Measurements from ENCODE around the gene LMX1B. TPM values are rescaled to one million over a fixed set of nuclear protein-coding genes. Genes with fewer than 3 reads are reported as not detected.

The LMX1B gene
- total RNA-seq, 1 experiment from 2014 or later = 12.4 TPM

DNA sequence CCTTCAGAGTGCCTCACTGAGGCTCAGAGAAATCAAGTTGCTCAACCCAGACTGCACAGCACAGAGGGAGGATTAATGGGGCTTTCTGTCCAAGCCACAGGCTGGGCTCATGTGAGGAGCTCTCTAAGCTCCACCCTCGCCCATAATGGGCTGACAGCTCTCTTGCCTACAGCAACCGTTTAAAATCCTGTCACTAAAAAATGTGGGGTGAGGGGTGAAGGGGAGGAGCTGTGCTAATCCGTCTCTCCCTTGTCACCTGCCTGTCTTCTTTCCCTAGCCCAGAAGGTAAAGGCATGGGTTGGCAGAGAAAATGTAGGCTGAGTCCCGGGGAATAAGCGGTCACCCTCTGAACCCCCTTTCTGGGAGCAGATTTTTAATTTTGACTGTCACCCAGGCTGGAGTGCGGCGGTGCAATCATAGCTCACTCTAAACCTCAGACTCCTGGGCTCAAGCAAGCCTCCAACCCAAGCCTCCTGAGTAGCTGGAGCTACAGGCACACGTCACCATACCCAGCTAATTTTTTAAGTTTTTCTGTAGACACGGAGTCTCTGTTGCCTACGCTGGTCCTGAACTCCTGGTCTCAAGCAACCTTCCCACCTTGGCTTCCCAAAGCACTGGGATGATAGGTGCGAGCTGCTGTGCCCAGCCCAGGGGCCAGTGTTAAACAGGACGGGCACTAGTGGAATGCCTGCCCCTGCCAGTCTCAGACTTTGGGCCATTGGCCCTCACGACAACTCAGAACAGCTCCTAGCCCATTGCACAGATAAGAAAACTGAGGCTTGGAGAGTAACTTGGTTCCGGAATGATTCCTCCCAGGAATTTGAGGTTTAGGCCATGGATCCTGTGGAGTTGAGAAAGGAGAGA, 89.5 kb downstream of the LMX1B start (continued):
- no peak for TF ChIP-seq NR3C1 (CRISPR knock-in tag; conservative IDR thresholded peaks at IDR 0.05; ENCODE audit: low read depth)

DNA sequence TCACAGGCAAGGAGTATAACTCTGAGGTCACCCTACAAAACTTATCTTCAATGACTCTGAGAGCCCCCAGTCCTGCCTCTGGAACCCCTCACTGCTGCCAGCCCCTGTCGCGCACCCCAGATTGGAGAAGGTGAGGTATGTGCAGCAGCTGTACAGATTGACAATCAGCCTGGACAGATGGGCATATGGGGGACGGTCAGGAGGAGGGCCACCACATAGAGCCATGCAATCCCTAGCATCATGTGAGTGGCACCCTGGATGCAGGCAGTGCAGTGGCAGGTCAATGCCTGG, 90.1 kb downstream of the LMX1B start:
- Mint-ChIP-seq H3K4me3 (no peak overlapping the region), H3K27me3 (ENCODE audit: low read depth) (peaks cover 64% of the 10 kb centered on the region), H3K4me1 (peaks cover 17% of the 10 kb centered on the region), H3K36me3 (no peaks in the 10 kb centered on the region), H3K27ac (no peak overlapping the region), H3K9me3 (no peaks in the 10 kb centered on the region)
- DNase-seq (ENCODE audit: low spot score) (no peak), ATAC-seq (no peak)
- POLR2A ChIA-PET = no interaction called here
- TF ChIP-seq NR1H2 (CRISPR knock-in tag; IDR thresholded peaks at IDR 0.05) = no peak
- TF ChIP-seq, protein P1, sequence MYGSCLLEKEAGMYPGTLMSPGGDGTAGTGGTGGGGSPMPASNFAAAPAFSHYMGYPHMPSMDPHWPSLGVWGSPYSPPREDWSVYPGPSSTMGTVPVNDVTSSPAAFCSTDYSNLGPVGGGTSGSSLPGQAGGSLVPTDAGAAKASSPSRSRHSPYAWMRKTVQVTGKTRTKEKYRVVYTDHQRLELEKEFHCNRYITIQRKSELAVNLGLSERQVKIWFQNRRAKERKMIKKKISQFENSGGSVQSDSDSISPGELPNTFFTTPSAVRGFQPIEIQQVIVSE (CRISPR knock-in tag; IDR thresholded peaks at IDR 0.05; ENCODE audit: borderline replicate concordance) = no peak
- no peak for TF ChIP-seq SMAD3 (CRISPR knock-in tag; IDR thresholded peaks at IDR 0.05; ENCODE audit: borderline replicate concordance)
- TF ChIP-seq MYBL2 (CRISPR knock-in tag; IDR thresholded peaks at IDR 0.05) = no peak
- TF ChIP-seq, protein P2, sequence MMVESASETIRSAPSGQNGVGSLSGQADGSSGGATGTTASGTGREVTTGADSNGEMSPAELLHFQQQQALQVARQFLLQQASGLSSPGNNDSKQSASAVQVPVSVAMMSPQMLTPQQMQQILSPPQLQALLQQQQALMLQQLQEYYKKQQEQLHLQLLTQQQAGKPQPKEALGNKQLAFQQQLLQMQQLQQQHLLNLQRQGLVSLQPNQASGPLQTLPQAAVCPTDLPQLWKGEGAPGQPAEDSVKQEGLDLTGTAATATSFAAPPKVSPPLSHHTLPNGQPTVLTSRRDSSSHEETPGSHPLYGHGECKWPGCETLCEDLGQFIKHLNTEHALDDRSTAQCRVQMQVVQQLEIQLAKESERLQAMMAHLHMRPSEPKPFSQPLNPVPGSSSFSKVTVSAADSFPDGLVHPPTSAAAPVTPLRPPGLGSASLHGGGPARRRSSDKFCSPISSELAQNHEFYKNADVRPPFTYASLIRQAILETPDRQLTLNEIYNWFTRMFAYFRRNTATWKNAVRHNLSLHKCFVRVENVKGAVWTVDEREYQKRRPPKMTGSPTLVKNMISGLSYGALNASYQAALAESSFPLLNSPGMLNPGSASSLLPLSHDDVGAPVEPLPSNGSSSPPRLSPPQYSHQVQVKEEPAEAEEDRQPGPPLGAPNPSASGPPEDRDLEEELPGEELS (CRISPR knock-in tag; IDR thresholded peaks at IDR 0.05) = no peak
- TF ChIP-seq KAT7 (CRISPR knock-in tag; IDR thresholded peaks at IDR 0.05; ENCODE audit: borderline replicate concordance) = no peak
- no peak for TF ChIP-seq TP53 (CRISPR knock-in tag; IDR thresholded peaks at IDR 0.05)
- TF ChIP-seq, protein P3, sequence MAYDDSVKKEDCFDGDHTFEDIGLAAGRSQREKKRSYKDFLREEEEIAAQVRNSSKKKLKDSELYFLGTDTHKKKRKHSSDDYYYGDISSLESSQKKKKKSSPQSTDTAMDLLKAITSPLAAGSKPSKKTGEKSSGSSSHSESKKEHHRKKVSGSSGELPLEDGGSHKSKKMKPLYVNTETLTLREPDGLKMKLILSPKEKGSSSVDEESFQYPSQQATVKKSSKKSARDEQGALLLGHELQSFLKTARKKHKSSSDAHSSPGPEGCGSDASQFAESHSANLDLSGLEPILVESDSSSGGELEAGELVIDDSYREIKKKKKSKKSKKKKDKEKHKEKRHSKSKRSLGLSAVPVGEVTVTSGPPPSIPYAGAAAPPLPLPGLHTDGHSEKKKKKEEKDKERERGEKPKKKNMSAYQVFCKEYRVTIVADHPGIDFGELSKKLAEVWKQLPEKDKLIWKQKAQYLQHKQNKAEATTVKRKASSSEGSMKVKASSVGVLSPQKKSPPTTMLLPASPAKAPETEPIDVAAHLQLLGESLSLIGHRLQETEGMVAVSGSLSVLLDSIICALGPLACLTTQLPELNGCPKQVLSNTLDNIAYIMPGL (CRISPR knock-in tag; IDR thresholded peaks at IDR 0.05) = no peak
- no peak for TF ChIP-seq CBFB (CRISPR knock-in tag; IDR thresholded peaks at IDR 0.05; ENCODE audit: low read depth)
- no peak for TF ChIP-seq NFE2L1 (CRISPR knock-in tag; IDR thresholded peaks at IDR 0.05)
- no peak for TF ChIP-seq ZNF396 (CRISPR knock-in tag; IDR thresholded peaks at IDR 0.05; ENCODE audit: borderline replicate concordance)
- TF ChIP-seq JAZF1 (CRISPR knock-in tag; IDR thresholded peaks at IDR 0.05) = no peak
- TF ChIP-seq HMGA2 (CRISPR knock-in tag; IDR thresholded peaks at IDR 0.05) = no peak
- no peak for TF ChIP-seq ZNF263 (CRISPR knock-in tag; IDR thresholded peaks at IDR 0.05; ENCODE audit: low read depth)
- TF ChIP-seq, protein P4, sequence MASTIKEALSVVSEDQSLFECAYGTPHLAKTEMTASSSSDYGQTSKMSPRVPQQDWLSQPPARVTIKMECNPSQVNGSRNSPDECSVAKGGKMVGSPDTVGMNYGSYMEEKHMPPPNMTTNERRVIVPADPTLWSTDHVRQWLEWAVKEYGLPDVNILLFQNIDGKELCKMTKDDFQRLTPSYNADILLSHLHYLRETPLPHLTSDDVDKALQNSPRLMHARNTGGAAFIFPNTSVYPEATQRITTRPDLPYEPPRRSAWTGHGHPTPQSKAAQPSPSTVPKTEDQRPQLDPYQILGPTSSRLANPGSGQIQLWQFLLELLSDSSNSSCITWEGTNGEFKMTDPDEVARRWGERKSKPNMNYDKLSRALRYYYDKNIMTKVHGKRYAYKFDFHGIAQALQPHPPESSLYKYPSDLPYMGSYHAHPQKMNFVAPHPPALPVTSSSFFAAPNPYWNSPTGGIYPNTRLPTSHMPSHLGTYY (CRISPR knock-in tag; IDR thresholded peaks at IDR 0.05) = no peak
- TF ChIP-seq FOXP1 (CRISPR knock-in tag; IDR thresholded peaks at IDR 0.05; ENCODE audit: borderline replicate concordance) = no peak
- no peak for TF ChIP-seq ZNF423 (CRISPR knock-in tag; IDR thresholded peaks at IDR 0.05)
- TF ChIP-seq, protein P5, sequence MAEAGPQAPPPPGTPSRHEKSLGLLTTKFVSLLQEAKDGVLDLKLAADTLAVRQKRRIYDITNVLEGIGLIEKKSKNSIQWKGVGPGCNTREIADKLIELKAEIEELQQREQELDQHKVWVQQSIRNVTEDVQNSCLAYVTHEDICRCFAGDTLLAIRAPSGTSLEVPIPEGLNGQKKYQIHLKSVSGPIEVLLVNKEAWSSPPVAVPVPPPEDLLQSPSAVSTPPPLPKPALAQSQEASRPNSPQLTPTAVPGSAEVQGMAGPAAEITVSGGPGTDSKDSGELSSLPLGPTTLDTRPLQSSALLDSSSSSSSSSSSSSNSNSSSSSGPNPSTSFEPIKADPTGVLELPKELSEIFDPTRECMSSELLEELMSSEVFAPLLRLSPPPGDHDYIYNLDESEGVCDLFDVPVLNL (CRISPR knock-in tag; IDR thresholded peaks at IDR 0.05; ENCODE audit: borderline replicate concordance, low read depth) = no peak
- TF ChIP-seq, protein P6, sequence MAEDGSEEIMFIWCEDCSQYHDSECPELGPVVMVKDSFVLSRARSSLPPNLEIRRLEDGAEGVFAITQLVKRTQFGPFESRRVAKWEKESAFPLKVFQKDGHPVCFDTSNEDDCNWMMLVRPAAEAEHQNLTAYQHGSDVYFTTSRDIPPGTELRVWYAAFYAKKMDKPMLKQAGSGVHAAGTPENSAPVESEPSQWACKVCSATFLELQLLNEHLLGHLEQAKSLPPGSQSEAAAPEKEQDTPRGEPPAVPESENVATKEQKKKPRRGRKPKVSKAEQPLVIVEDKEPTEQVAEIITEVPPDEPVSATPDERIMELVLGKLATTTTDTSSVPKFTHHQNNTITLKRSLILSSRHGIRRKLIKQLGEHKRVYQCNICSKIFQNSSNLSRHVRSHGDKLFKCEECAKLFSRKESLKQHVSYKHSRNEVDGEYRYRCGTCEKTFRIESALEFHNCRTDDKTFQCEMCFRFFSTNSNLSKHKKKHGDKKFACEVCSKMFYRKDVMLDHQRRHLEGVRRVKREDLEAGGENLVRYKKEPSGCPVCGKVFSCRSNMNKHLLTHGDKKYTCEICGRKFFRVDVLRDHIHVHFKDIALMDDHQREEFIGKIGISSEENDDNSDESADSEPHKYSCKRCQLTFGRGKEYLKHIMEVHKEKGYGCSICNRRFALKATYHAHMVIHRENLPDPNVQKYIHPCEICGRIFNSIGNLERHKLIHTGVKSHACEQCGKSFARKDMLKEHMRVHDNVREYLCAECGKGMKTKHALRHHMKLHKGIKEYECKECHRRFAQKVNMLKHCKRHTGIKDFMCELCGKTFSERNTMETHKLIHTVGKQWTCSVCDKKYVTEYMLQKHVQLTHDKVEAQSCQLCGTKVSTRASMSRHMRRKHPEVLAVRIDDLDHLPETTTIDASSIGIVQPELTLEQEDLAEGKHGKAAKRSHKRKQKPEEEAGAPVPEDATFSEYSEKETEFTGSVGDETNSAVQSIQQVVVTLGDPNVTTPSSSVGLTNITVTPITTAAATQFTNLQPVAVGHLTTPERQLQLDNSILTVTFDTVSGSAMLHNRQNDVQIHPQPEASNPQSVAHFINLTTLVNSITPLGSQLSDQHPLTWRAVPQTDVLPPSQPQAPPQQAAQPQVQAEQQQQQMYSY (CRISPR knock-in tag; IDR thresholded peaks at IDR 0.05) = no peak
- TF ChIP-seq SOX15 (CRISPR knock-in tag; IDR thresholded peaks at IDR 0.05) = no peak
- CTCF ChIA-PET = interaction anchor here (0.6 to 16.1 kb wide), 29 partner anchors 10 to 204 kb away, joined by 3 to 734 read pairs (median 10); partner anchors contain the start of genes LMX1B and ZBTB43

All from WTC11 (cell line).